Progenitor cell of endocrine pancreas (in vitro differentiated cells): Measurements from ENCODE around the gene AADACL2. TPM values are rescaled to one million over a fixed set of nuclear protein-coding genes. Genes with fewer than 3 reads are reported as not detected.

ENCODE experiments used
- DNase-seq: peaks from one replicate; pipeline ENCODE4 v3.0.0; 2021; ENCODE audit warnings: low spot score; ENCODE audit not compliant: unreplicated experiment
- H3K27ac Mint-ChIP-seq: 2 replicates; pipeline ENCODE4 v1.8.0; 2021; ENCODE audit warnings: mild to moderate bottlenecking, moderate library complexity, mixed read lengths
- H3K27me3 Mint-ChIP-seq: 2 replicates; pipeline ENCODE4 v1.8.0; 2021; ENCODE audit warnings: mixed read lengths
- H3K36me3 Mint-ChIP-seq: 2 replicates; pipeline ENCODE4 v1.8.0; 2022; ENCODE audit warnings: mixed read lengths; ENCODE audit not compliant: insufficient read depth
- H3K4me1 Mint-ChIP-seq: 2 replicates; pipeline ENCODE4 v1.8.0; 2021; ENCODE audit warnings: low read depth, mixed read lengths
- H3K4me3 Mint-ChIP-seq: 2 replicates; pipeline ENCODE4 v1.8.0; 2021; ENCODE audit warnings: low read depth, mild to moderate bottlenecking, moderate library complexity, mixed read lengths
- H3K9me3 Mint-ChIP-seq: 2 replicates; pipeline ENCODE4 v1.8.0; 2021; ENCODE audit warnings: low read depth, mixed read lengths
- CTCF ChIP-seq: fragments of 200-600 bp; sonication (generic); IDR thresholded peaks from one replicate; pipeline ENCODE4 v1.5.0; 2021; ENCODE audit warnings: antibody characterized with exemption, mild to moderate bottlenecking; ENCODE audit not compliant: unreplicated experiment
- total RNA-seq: library from RNA; stranded (reverse); gene quantifications from 2 replicates; pipeline ENCODE4 v1.2.1, GENCODE V29; 2021

The AADACL2 gene
- total RNA-seq, 1 donor from 2014 or later: not detected

DNA sequence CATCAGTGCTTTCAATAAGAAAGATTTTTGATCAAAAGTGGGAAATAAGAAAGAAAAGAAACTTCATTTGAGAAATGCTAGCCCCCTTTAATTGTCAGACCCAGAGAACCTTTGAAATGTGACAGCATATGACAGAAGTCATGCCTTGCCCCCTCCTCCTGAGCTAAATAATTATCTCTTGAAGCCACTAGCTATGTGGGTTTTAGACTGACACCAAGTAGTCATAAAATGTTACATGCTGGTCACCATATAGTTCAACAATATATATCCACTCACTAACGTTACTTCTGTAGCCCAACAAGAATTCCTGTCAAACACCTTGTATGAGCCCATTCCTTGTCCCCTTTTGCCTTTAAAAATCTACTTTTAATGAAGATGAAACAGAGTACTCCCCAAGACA, 43.1 kb upstream of the AADACL2 start:
- Mint-ChIP-seq H3K36me3 (no peaks in the 10 kb centered on the region), H3K4me1 (no peaks in the 10 kb centered on the region), H3K4me3 (no peak overlapping the region), H3K27me3 (no peaks in the 10 kb centered on the region), H3K9me3 (no peaks in the 10 kb centered on the region), H3K27ac (no peak overlapping the region)
- no peak for TF ChIP-seq CTCF
- no peak for DNase-seq

- DNase-seq: no peak
- Mint-ChIP-seq H3K36me3 (no peaks in the 10 kb centered on the region), H3K27me3 (no peaks in the 10 kb centered on the region), H3K4me3 (no peak overlapping the region), H3K27ac (no peak overlapping the region), H3K9me3 (peaks cover 10% of the 10 kb centered on the region), H3K4me1 (no peaks in the 10 kb centered on the region)
- TF ChIP-seq CTCF: no peak
Observed at GRCh38 chr3:151697496-151697895, 36.2 kb upstream of the AADACL2 start.

GRCh38 chr3:151707216-151707615, 26.5 kb upstream of the AADACL2 start:
- no peak for TF ChIP-seq CTCF
- no peak for DNase-seq
- Mint-ChIP-seq H3K27ac (no peak overlapping the region), H3K4me1 (no peaks in the 10 kb centered on the region), H3K9me3 (peaks cover 14% of the 10 kb centered on the region), H3K36me3 (no peaks in the 10 kb centered on the region), H3K27me3 (no peaks in the 10 kb centered on the region), H3K4me3 (no peak overlapping the region)

- DNase-seq: no peak
- TF ChIP-seq CTCF: no peak
- Mint-ChIP-seq H3K27me3 (no peaks in the 10 kb centered on the region), H3K4me3 (no peak overlapping the region), H3K36me3 (no peaks in the 10 kb centered on the region), H3K4me1 (no peaks in the 10 kb centered on the region), H3K9me3 (peaks cover 24% of the 10 kb centered on the region), H3K27ac (no peak overlapping the region)
Observed at GRCh38 chr3:151708868-151709267, 24.9 kb upstream of the AADACL2 start.

GRCh38 chr3:151709847-151710246, 23.9 kb upstream of the AADACL2 start:
- no peak for DNase-seq
- TF ChIP-seq CTCF: no peak
- Mint-ChIP-seq H3K36me3 (no peaks in the 10 kb centered on the region), H3K4me1 (no peaks in the 10 kb centered on the region), H3K27me3 (no peaks in the 10 kb centered on the region), H3K27ac (no peak overlapping the region), H3K4me3 (no peak overlapping the region), H3K9me3 (peaks cover 26% of the 10 kb centered on the region)
